ENCODE data around the gene LHFPL3.

- TF ChIP-seq CTCF (IDR thresholded peaks at IDR 0.05; ENCODE audit: low read depth, low read length) = no peak
- TF ChIP-seq POLR2A (IDR thresholded peaks at IDR 0.05; ENCODE audit: extremely low read depth, insufficient read length) = no peak
- no peak for TF ChIP-seq MYC (IDR thresholded peaks at IDR 0.05; ENCODE audit: low read depth, low read length)
These were observed 103.5 kb downstream of the LHFPL3 start for GRCh38 chr7:104431930-104432329.
